Fibroblast of lung (primary cell): ENCODE data around the gene AP5B1. TPM values are rescaled to one million over a fixed set of nuclear protein-coding genes. Genes with fewer than 3 reads are reported as not detected.

Source experiments
- DNase-seq, 2 donors: peaks; one replicate each; pipeline versions ENCODE4 v3.0.0 to v3.0.0-alpha.2; 2010; ENCODE audit warnings: low read depth in 2 of 2
- H2AFZ ChIP-seq: 2 replicates; pipeline ENCODE4 v1.5.1; 2012; ENCODE audit warnings: low read length, control low read depth, inconsistent platforms
- H3K27ac ChIP-seq: 2 replicates; pipeline ENCODE4 v1.5.1; 2011; ENCODE audit warnings: low read length, control low read depth; ENCODE audit not compliant: insufficient read depth
- H3K27me3 ChIP-seq: 2 replicates; pipeline ENCODE4 v1.5.1; 2011; ENCODE audit warnings: mild to moderate bottlenecking, low read length; ENCODE audit not compliant: control insufficient read depth, insufficient read depth
- H3K36me3 ChIP-seq: 2 replicates; pipeline ENCODE4 v1.5.1; 2011; ENCODE audit warnings: low read length; ENCODE audit not compliant: control insufficient read depth, insufficient read depth
- H3K4me1 ChIP-seq: 2 replicates; pipeline ENCODE4 v1.5.1; 2011; ENCODE audit warnings: low read length; ENCODE audit not compliant: control insufficient read depth, insufficient read depth; ENCODE audit errors: extremely low read depth
- H3K4me2 ChIP-seq: 2 replicates; pipeline ENCODE4 v1.5.1; 2011; ENCODE audit warnings: low read length, control low read depth; ENCODE audit not compliant: insufficient read depth; ENCODE audit errors: extremely low read depth
- H3K4me3 ChIP-seq, 4 experiments: fragments of 200-600 bp in 1 of 4; sonication (generic) in 1 of 4; replicated peaks in 1 of 4; 2 replicates each; pipeline ENCODE4 v1.5.1; 2011 to 2016; ENCODE audit warnings: low read length in 4 of 4, low read depth in 3 of 4, mild to moderate bottlenecking in 3 of 4, control low read depth in 2 of 4, inconsistent platforms in 1 of 4, mixed read lengths in 1 of 4; ENCODE audit not compliant: insufficient read depth in 1 of 4; ENCODE audit errors: control extremely low read depth in 1 of 4
- H3K79me2 ChIP-seq: 2 replicates; pipeline ENCODE4 v1.5.1; 2012; ENCODE audit warnings: mild to moderate bottlenecking, low read length, inconsistent platforms; ENCODE audit not compliant: control insufficient read depth, insufficient read depth
- H3K9ac ChIP-seq: 2 replicates; pipeline ENCODE4 v1.5.1; 2011; ENCODE audit warnings: mild to moderate bottlenecking, low read length, control low read depth; ENCODE audit not compliant: insufficient read depth
- H3K9me3 ChIP-seq: 2 replicates; pipeline ENCODE4 v1.5.1; 2012; ENCODE audit warnings: low read depth, low read length; ENCODE audit not compliant: control insufficient read depth, insufficient read depth
- H4K20me1 ChIP-seq: 2 replicates; pipeline ENCODE4 v1.5.1; 2011; ENCODE audit warnings: low read length; ENCODE audit not compliant: control insufficient read depth, insufficient read depth; ENCODE audit errors: extremely low read depth
- EZH2 ChIP-seq: IDR thresholded peaks from 2 replicates; pipeline ENCODE4 v1.5.1; 2012; ENCODE audit warnings: low read length, control low read depth, mild to moderate bottlenecking; ENCODE audit errors: missing control alignments
- polyA plus RNA-seq, 2 donors: library from polyadenylated mRNA; depleted of rRNA in 1 of 2; stranded (reverse) in 1 of 2; unstranded in 1 of 2; fragments of >200 nt; gene quantifications; 2 replicates each; pipeline ENCODE4 v1.2.1, GENCODE V29; 2011 to 2012; ENCODE audit warnings: missing spikeins in 1 of 2
- total RNA-seq: library from RNA; depleted of rRNA; stranded (reverse); fragments of >200 nt; gene quantifications from 2 replicates; pipeline ENCODE4 v1.2.1, GENCODE V29; 2014
- TF ChIP-seq, protein P1 (sequence below), 2 donors: IDR thresholded peaks in 1 of 2; conservative IDR thresholded peaks in 1 of 2; 1 replicate in 1 of 2; 2 replicates in 1 of 2; pipeline ENCODE4 v1.5.1; 2011 to 2012; ENCODE audit warnings: low read length in 2 of 2, control low read depth in 1 of 2, inconsistent platforms in 1 of 2, low read depth in 1 of 2, mild to moderate bottlenecking in 1 of 2

The AP5B1 gene
- total and polyA plus RNA-seq, 2 donors (not counting 1 experiment from before 2014, with no cell fraction given), result 1.6 to 6.3 TPM

DNA sequence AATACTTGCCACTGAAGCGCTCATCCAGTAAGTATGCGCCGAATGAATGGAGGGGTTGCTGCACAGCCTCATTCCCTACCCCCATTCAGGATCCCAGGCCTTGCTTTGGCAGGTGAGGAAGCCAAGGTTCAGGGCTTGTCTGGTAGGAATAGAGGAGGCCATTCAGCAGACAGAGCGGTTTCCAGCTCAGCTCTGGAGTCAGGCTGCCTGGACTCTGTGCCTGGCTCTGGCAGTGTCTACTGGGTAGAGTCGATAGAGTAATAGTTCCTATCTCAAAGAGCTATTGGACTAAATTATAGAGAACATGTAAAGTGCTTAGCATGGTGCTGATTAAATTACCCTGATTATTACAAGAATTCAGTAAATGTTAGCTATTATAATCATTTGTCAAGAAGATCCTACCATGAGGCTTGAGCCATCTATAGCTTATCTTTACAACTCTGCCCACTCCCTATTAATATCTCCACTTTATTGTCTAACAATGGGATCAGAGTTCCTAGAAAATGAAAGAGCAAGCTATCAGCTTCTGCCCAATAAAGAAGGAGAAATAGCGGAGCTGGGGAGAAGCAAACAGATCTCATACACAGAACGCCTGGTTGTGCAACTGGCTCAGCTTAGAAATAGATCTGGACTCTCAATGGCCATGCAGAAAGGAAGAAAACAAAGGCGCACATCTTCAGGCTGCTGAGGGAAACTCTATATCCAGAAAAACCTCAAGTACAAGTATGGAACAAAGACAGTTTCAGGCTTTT, 46.4 kb upstream of the AP5B1 start:
- Histone ChIP-seq H3K27me3 (peaks cover 11% of the 10 kb centered on the region), H3K4me3 (no peak overlapping the region), H3K36me3 (no peaks in the 10 kb centered on the region), H3K4me1 (no peaks in the 10 kb centered on the region), H3K79me2 (no peaks in the 10 kb centered on the region), H3K4me2 (no peak overlapping the region), H3K27ac (no peak overlapping the region), H2AFZ (no peak overlapping the region), H4K20me1 (no peaks in the 10 kb centered on the region), H3K9me3 (no peaks in the 10 kb centered on the region), H3K9ac (no peak overlapping the region)
- DNase-seq, result no peak
- TF ChIP-seq, protein P1, sequence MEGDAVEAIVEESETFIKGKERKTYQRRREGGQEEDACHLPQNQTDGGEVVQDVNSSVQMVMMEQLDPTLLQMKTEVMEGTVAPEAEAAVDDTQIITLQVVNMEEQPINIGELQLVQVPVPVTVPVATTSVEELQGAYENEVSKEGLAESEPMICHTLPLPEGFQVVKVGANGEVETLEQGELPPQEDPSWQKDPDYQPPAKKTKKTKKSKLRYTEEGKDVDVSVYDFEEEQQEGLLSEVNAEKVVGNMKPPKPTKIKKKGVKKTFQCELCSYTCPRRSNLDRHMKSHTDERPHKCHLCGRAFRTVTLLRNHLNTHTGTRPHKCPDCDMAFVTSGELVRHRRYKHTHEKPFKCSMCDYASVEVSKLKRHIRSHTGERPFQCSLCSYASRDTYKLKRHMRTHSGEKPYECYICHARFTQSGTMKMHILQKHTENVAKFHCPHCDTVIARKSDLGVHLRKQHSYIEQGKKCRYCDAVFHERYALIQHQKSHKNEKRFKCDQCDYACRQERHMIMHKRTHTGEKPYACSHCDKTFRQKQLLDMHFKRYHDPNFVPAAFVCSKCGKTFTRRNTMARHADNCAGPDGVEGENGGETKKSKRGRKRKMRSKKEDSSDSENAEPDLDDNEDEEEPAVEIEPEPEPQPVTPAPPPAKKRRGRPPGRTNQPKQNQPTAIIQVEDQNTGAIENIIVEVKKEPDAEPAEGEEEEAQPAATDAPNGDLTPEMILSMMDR (conservative IDR thresholded peaks at IDR 0.05 in 1 of 2, IDR thresholded peaks at IDR 0.05 in 1 of 2; ENCODE audit: low read depth in 1 of 2, low read length in 2 of 2), result no peak
- no peak for TF ChIP-seq EZH2

DNA sequence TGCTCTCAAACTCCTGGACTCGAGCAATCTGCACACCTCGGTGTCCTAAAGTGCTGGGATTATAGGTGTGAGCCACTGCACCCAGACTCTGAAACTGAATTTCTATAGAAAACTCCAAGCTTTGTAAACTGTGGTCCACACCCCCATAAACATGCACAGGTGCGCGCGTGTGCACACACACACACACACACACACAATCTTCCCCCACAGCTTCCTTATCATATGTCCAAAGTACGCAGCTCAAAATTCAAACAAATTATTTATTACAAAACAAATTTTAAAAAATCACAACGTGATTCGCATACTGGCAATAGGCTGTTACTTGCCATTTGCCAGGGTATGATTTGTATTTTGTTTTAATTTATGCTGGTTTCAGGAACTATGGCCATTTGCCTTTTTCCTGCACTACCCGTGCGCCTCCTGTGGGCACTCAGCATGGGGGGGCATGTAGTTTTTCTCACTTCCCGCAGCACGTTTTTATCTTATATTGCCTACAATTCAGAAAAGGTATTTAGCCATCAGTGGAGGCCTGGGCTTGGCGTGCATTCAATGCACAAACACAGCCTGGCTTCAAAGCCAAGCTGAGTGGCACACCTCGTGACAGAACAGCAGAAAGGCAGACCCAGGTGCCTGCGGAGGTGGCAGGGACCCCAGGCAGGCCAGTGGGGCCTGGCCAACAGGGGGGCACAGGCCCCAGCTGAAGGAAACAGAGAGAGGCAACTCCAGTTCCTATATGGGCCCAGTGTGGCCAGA, 42.2 kb upstream of the AP5B1 start:
- H3K9ac ChIP-seq, result no peak overlapping the region
- no peak overlapping the region for H3K4me2 ChIP-seq
- DNase-seq, result no peak
- H2AFZ ChIP-seq, result no peak overlapping the region
- H4K20me1 ChIP-seq, result no peaks in the 10 kb centered on the region
- no peaks in the 10 kb centered on the region for H3K4me1 ChIP-seq
- H3K9me3 ChIP-seq, result no peaks in the 10 kb centered on the region
- H3K79me2 ChIP-seq, result no peaks in the 10 kb centered on the region
- TF ChIP-seq, protein P1 (conservative IDR thresholded peaks at IDR 0.05 in 1 of 2, IDR thresholded peaks at IDR 0.05 in 1 of 2; ENCODE audit: low read depth in 1 of 2, low read length in 2 of 2), result no peak
- no peak for TF ChIP-seq EZH2
- H3K27me3 ChIP-seq, result no peaks in the 10 kb centered on the region
- H3K4me3 ChIP-seq, result no peak overlapping the region
- H3K27ac ChIP-seq, result no peak overlapping the region
- H3K36me3 ChIP-seq, result no peaks in the 10 kb centered on the region

DNA sequence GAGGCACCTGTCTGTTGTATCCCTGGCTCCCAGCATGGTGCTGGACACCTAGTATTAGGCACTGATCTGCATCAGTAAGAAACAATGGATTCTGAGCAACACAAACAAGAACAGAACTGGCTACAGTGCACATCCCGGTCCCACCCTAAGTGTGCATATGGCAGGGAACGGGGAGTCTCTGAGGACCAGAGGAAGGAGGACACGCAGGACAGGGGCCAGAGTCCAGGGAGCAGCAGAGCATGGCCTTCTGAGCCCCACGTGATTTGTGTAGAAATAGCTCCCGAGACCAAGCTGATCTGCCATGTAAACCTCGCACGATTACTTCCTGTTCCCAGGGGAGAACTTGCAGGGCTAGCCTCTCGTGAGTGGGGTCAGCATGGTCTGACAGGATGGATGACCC, 40.3 kb upstream of the AP5B1 start:
- no peak overlapping the region for H3K4me3 ChIP-seq
- H3K79me2 ChIP-seq, result no peaks in the 10 kb centered on the region
- H3K36me3 ChIP-seq, result no peaks in the 10 kb centered on the region
- DNase-seq, result no peak
- no peak overlapping the region for H3K27ac ChIP-seq
- no peaks in the 10 kb centered on the region for H3K27me3 ChIP-seq
- no peak overlapping the region for H3K4me2 ChIP-seq
- no peak overlapping the region for H3K9ac ChIP-seq
- TF ChIP-seq EZH2, result no peak
- H4K20me1 ChIP-seq, result no peaks in the 10 kb centered on the region
- no peaks in the 10 kb centered on the region for H3K4me1 ChIP-seq
- H2AFZ ChIP-seq, result no peak overlapping the region
- H3K9me3 ChIP-seq, result no peaks in the 10 kb centered on the region
